ENCODE data around the gene TRAF3. TPM values are rescaled to one million over a fixed set of nuclear protein-coding genes. Genes with fewer than 3 reads are reported as not detected.

The TRAF3 gene
- total RNA-seq, 1 experiment from 2014 or later = 49.3 TPM

- POLR2A ChIA-PET (ENCODE audit: low non-redundant PET) = no interaction called here
- TF ChIP-seq EZH2 (IDR thresholded peaks at IDR 0.05; ENCODE audit: borderline replicate concordance, low read depth, low read length, poor library complexity, severe bottlenecking) (no peak), CTCF (conservative IDR thresholded peaks at IDR 0.05; ENCODE audit: low read depth, low read length) (no peak)
- DNase-seq (ENCODE audit: low spot score) = no peak
- no peaks in the 10 kb centered on the region for H3K9me3 ChIP-seq (ENCODE audit: low read depth, low read length, poor library complexity, severe bottlenecking)
- no peak overlapping the region for H3K27ac ChIP-seq (ENCODE audit: low read depth, low read length, poor library complexity, severe bottlenecking)
- H3K4me1 ChIP-seq (ENCODE audit: insufficient read depth, low read length, poor library complexity, severe bottlenecking) = peaks cover 7% of the 10 kb centered on the region
- H3K36me3 ChIP-seq (ENCODE audit: insufficient read depth, low read length, poor library complexity, severe bottlenecking) = no peaks in the 10 kb centered on the region
- CTCF ChIA-PET = no interaction called here
- no peaks in the 10 kb centered on the region for H3K27me3 ChIP-seq (replicated peaks; ENCODE audit: insufficient read depth, low read depth, low read length, poor library complexity)
- no peak overlapping the region for H3K4me3 ChIP-seq (ENCODE audit: low read depth, low read length, poor library complexity, severe bottlenecking)
- no TSS peak for BruUV-seq (replicated peaks)
- intact Hi-C loops (cut with micrococcal nuclease; ENCODE audit: unreplicated experiment) = no loop called here
Observed at GRCh38 chr14:102769049-102769327, 8.3 kb upstream of the TRAF3 start.

DNA sequence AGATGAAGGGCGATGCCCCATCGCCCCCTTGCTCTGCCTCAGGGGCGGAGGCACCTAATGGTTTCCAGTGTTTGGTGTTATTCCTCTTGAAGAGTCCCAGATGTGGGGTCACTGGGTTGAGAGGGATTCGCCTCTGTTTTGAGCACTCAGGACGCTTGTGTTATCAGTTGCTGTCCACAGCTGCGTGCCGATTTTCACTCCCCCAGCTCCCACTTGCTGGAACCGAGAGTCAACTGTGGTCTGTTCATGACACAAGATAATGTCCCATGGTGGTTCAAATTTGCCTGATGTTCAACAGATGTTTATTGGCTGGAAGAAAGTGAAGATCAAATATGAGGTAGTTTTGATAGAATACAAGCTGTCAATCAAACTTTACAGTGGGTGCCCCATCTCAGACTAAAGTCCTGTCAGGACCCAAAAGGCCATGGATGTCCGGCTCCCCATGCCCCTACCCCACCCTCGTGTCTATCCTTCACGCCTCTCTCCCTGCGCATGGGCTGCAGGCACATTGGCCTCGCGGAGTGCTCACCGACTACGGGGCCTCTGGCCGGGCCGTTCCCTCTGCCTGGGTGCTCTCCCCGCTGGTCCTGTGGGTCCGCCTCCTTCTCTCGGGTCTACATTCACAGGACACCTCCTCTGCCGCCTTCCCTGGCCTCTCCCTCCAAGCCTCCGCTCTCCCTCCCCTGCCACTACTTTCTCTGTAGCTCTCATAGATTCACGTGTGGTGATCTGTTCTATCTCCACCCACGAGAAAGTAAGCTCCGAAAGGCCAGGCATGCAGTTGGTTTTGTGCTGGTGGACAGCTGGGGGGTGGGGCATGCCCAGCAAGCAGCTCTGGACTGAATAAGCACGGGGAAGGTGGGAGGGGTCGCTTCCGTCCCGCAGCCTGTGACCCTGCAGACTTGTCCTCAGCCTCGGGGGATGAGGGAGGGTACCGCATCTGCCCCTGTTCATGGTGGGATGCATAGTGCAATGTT lies 6.8 kb upstream of the TRAF3 start:
- H3K36me3 ChIP-seq (ENCODE audit: insufficient read depth, low read length, poor library complexity, severe bottlenecking) = no peaks in the 10 kb centered on the region
- no peak overlapping the region for H3K27ac ChIP-seq (ENCODE audit: low read depth, low read length, poor library complexity, severe bottlenecking)
- intact Hi-C loops (cut with micrococcal nuclease; ENCODE audit: unreplicated experiment) = no loop called here
- H3K9me3 ChIP-seq (ENCODE audit: low read depth, low read length, poor library complexity, severe bottlenecking) = no peaks in the 10 kb centered on the region
- CTCF ChIA-PET = no interaction called here
- no peak for DNase-seq (ENCODE audit: low spot score)
- TF ChIP-seq EZH2 (IDR thresholded peaks at IDR 0.05; ENCODE audit: borderline replicate concordance, low read depth, low read length, poor library complexity, severe bottlenecking) = no peak
- TF ChIP-seq CTCF (conservative IDR thresholded peaks at IDR 0.05; ENCODE audit: low read depth, low read length) = no peak
- POLR2A ChIA-PET (ENCODE audit: low non-redundant PET) = no interaction called here
- H3K4me3 ChIP-seq (ENCODE audit: low read depth, low read length, poor library complexity, severe bottlenecking) = no peak overlapping the region
- no TSS peak for BruUV-seq (replicated peaks)
- H3K4me1 ChIP-seq (ENCODE audit: insufficient read depth, low read length, poor library complexity, severe bottlenecking) = no peaks in the 10 kb centered on the region
- no peaks in the 10 kb centered on the region for H3K27me3 ChIP-seq (replicated peaks; ENCODE audit: insufficient read depth, low read depth, low read length, poor library complexity)

- TF ChIP-seq CTCF (conservative IDR thresholded peaks at IDR 0.05; ENCODE audit: low read depth, low read length) = no peak
- TF ChIP-seq EZH2 (IDR thresholded peaks at IDR 0.05; ENCODE audit: borderline replicate concordance, low read depth, low read length, poor library complexity, severe bottlenecking) = no peak
- ChIA-PET POLR2A (ENCODE audit: low non-redundant PET) (no interaction called here), CTCF (no interaction called here)
- intact Hi-C loops (cut with micrococcal nuclease; ENCODE audit: unreplicated experiment) = no loop called here
- H3K4me3 ChIP-seq (ENCODE audit: low read depth, low read length, poor library complexity, severe bottlenecking) = no peak overlapping the region
- H3K36me3 ChIP-seq (ENCODE audit: insufficient read depth, low read length, poor library complexity, severe bottlenecking) = no peaks in the 10 kb centered on the region
- H3K27me3 ChIP-seq (replicated peaks; ENCODE audit: insufficient read depth, low read depth, low read length, poor library complexity) = no peaks in the 10 kb centered on the region
- no peak for DNase-seq (ENCODE audit: low spot score)
- H3K4me1 ChIP-seq (ENCODE audit: insufficient read depth, low read length, poor library complexity, severe bottlenecking) = no peaks in the 10 kb centered on the region
- H3K27ac ChIP-seq (ENCODE audit: low read depth, low read length, poor library complexity, severe bottlenecking) = no peak overlapping the region
- H3K9me3 ChIP-seq (ENCODE audit: low read depth, low read length, poor library complexity, severe bottlenecking) = no peaks in the 10 kb centered on the region
- BruUV-seq (replicated peaks) = no TSS peak
Observed at GRCh38 chr14:102771144-102771543, 6.1 kb upstream of the TRAF3 start.

Data from A673 (cell line).